Adrenal gland (tissue), 12 donors: ENCODE data around the gene GFOD1. TPM values are rescaled to one million over a fixed set of nuclear protein-coding genes. Genes with fewer than 3 reads are reported as not detected.
A peak's percentile ranks its signal among the peaks of the same experiment; 100 is the strongest.

Experiments used
- DNase-seq, 7 donors: peaks; one replicate each; pipeline ENCODE4 v3.0.0-alpha.2; 2019 to 2020
- H3K27ac ChIP-seq, 5 donors: fragments of 200-600 bp; sonication (generic) in 4 of 5; 1 replicate in 3 of 5; 2 replicates in 2 of 5; pipeline versions ENCODE4 v1.5.1 to v1.8.0; 2016 to 2020; ENCODE audit warnings: mild to moderate bottlenecking in 1 of 5
- H3K27me3 ChIP-seq: fragments of 200-600 bp; 2 replicates; pipeline ENCODE4 v1.8.0; 2021
- H3K36me3 ChIP-seq, 2 donors: fragments of 200-600 bp; replicated peaks in 1 of 2; 1 replicate in 1 of 2; 2 replicates in 1 of 2; pipeline versions ENCODE4 v1.5.1 to v1.8.0; 2018 to 2022
- H3K4me1 ChIP-seq, 2 donors: fragments of 200-600 bp; replicated peaks in 1 of 2; 1 replicate in 1 of 2; 2 replicates in 1 of 2; pipeline versions ENCODE4 v1.5.1 to v1.8.0; 2018 to 2021
- H3K4me3 ChIP-seq, 4 donors: fragments of 200-600 bp; sonication (generic) in 3 of 4; one replicate each; pipeline ENCODE4 v1.5.1; 2016 to 2018
- H3K9me3 ChIP-seq, 3 donors: fragments of 200-600 bp; sonication (generic) in 1 of 3; replicated peaks in 1 of 3; 1 replicate in 2 of 3; 2 replicates in 1 of 3; pipeline versions ENCODE4 v1.5.1 to v1.8.0; 2016 to 2021
- CTCF ChIP-seq, 6 experiments: fragments of 450-650 bp in 4 of 6; fragments of 200-600 bp in 2 of 6; sonication (generic) in 1 of 6; IDR thresholded peaks; 1 replicate in 5 of 6; 2 replicates in 1 of 6; pipeline versions ENCODE4 v1.5.1 to v1.8.0; 2016 to 2021; ENCODE audit warnings: antibody characterized with exemption in 6 of 6, mild to moderate bottlenecking in 2 of 6, moderate library complexity in 1 of 6
- POLR2A ChIP-seq, 2 donors: fragments of 450-650 bp; IDR thresholded peaks; one replicate each; pipeline ENCODE4 v1.6.1; 2017; ENCODE audit warnings: antibody characterized with exemption in 2 of 2, mild to moderate bottlenecking in 2 of 2, moderate library complexity in 1 of 2
- WGBS, 4 donors: extraction: QIAGEN DNeasy Blood & Tissue Kit in 2 of 4; methylation state at CpG; one replicate each; pipeline versions ENCODE4 v1.1.5 to v1.1.7; 2013 to 2017; 5-methylcytosine and 5-hydroxymethylcytosine counted together
- intact Hi-C, 2 donors: fragments of 100-400 bp; cut with DNase I; formaldehyde crosslinking; loops; one replicate each; pipeline versions ENCODE4 v1.14.1 to v1.15.0; 2022 to 2023
- polyA plus RNA-seq, 3 donors: library from polyadenylated mRNA; stranded (reverse); fragments of 200-250 nt in 2 of 3; fragments of 350-450 nt in 1 of 3; fragmentation: Illumina TruSeq in 1 of 3; extraction: RNeasy Lipid Tissue Mini Kit (QIAGEN cat#74804) in 1 of 3; gene quantifications; one replicate each; pipeline ENCODE4 v1.2.3, GENCODE V29; 2013 to 2014
- total RNA-seq, 9 donors: library from RNA; depleted of rRNA in 4 of 9; stranded (reverse); fragments of >200 nt in 4 of 9; fragments of 120-200 nt in 1 of 9; fragmentation: NEBNext Ultra II Directional in 1 of 9; extraction: Animal tissue kit (Norgen Biotek cat#: 25700) in 1 of 9; gene quantifications; one replicate each; pipeline versions ENCODE4 v1.1.0 to v1.2.4, GENCODE V29; 2013 to 2023
- donor health status: healthy with polysubstance abuse.
- donor health status: Bipolar disorder and iron deficiency.
- donor health status: DM: yes; HTN: yes; CAD: no.
- donor health status: DM: no; HTN: no; CAD: no.
- donor health status: DM: no; HTN: no; CAD: no.
- donor health status: DM: yes; HTN: yes; CAD: no.

The GFOD1 gene
- total and polyA plus RNA-seq, 12 donors: 1.9 to 7.7 (median 4.1) TPM

- H3K9me3 ChIP-seq: no peaks in the 10 kb centered on the region
- H3K36me3 ChIP-seq: no peaks in the 10 kb centered on the region
- no peaks in the 10 kb centered on the region for H3K27me3 ChIP-seq
- no peaks in the 10 kb centered on the region for H3K4me1 ChIP-seq
- TF ChIP-seq CTCF (IDR thresholded peaks at IDR 0.05) (no peak), POLR2A (IDR thresholded peaks at IDR 0.05) (no peak)
- WGBS, 4 donors: 86 to 88% (median 87%) methylated on average over 4 of the region's 4 CpGs
- H3K27ac ChIP-seq: peak overlapping the region in 1 of 5 donors; percentile 44
- no peak for DNase-seq
- H3K4me3 ChIP-seq: no peak overlapping the region
- intact Hi-C loops: no loop called here
Measured at GRCh38 chr6:13527671-13528056, 40.3 kb upstream of the GFOD1 start.

- DNase-seq: peak in 6 of 7 donors; percentile 16 to 65 (median 30)
- Histone ChIP-seq H3K9me3 (no peaks in the 10 kb centered on the region), H3K4me1 (no peaks in the 10 kb centered on the region), H3K27me3 (no peaks in the 10 kb centered on the region), H3K4me3 (no peak overlapping the region), H3K36me3 (no peaks in the 10 kb centered on the region), H3K27ac (peak overlapping the region in 3 of 5 donors; percentile 44 to 76 (median 52))
- intact Hi-C loops: no loop called here
- TF ChIP-seq POLR2A (IDR thresholded peaks at IDR 0.05) (no peak), CTCF (IDR thresholded peaks at IDR 0.05) (no peak)
- WGBS, 4 donors: 69 to 79% (median 71%) methylated on average over 15 to 17 of the region's 17 CpGs
Measured at GRCh38 chr6:13526727-13527670, 39.6 kb upstream of the GFOD1 start.

- Histone ChIP-seq H3K27ac (peak overlapping the region in 2 of 5 donors; percentile 52 to 67), H3K4me3 (no peak overlapping the region), H3K36me3 (no peaks in the 10 kb centered on the region), H3K9me3 (no peaks in the 10 kb centered on the region), H3K4me1 (no peaks in the 10 kb centered on the region), H3K27me3 (no peaks in the 10 kb centered on the region)
- WGBS, 4 donors: 53 to 92% (median 76%) methylated on average over 1 of the region's 1 CpG
- no peak for DNase-seq
- no peak for TF ChIP-seq CTCF (IDR thresholded peaks at IDR 0.05)
- no peak for TF ChIP-seq POLR2A (IDR thresholded peaks at IDR 0.05)
- intact Hi-C loops: no loop called here
Measured at GRCh38 chr6:13526357-13526726, 38.9 kb upstream of the GFOD1 start.

- intact Hi-C loops: no loop called here
- TF ChIP-seq CTCF (IDR thresholded peaks at IDR 0.05): no peak
- TF ChIP-seq POLR2A (IDR thresholded peaks at IDR 0.05): no peak
- DNase-seq: no peak
- Histone ChIP-seq H3K4me1 (no peaks in the 10 kb centered on the region), H3K27me3 (no peaks in the 10 kb centered on the region), H3K36me3 (no peaks in the 10 kb centered on the region), H3K4me3 (no peak overlapping the region), H3K9me3 (no peaks in the 10 kb centered on the region), H3K27ac (no peak overlapping the region)
- WGBS, 4 donors: 82 to 89% (median 87%) methylated on average over 12 of the region's 12 CpGs
Measured at GRCh38 chr6:13524801-13525508, 37.6 kb upstream of the GFOD1 start.
